Measurements from ENCODE around the gene HINT2.

Gene HINT2

DNA sequence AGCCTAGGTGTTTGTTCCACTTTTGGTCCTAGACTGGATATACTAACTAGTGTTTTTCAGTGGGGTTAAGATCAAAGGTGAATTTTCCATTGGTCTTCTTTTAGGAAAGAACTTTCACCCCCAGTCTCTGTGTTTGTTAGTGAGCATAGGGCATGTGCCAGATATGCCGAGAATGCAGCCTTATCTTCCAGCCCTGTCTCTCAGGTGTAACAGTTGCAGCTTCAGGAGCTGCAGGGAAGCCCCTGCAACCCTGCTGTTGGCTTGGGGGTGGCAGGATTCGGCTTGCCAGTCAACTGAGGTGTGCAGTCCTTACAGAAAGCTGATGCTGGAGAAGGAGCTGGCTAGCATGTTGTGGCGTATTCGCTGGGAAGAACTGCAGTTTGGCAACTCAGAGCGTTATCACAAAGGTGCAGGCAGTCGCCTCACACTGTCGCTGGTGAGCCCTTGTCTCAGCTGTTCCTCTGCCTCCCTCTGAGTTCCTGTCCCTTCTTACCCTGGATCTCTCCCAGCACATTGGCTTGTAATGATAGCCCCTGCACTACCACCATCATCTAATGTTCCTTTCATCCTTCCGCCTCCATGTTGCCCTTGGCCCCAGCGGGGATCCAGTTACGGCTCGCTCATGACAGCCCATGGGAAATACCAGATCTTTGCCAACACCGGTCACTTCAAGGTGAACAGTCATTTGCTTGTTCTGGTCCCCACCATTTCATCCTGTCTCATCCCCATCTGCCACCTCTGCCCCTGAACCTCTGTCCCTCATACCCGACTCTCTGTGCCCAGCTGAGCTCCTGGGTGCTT is 13.3 kb downstream of the HINT2 start:
- DNase-seq (ENCODE audit: low read depth) = no peak
- no peak overlapping the region for H3K4me3 ChIP-seq (ENCODE audit: low read length)
- TF ChIP-seq, protein P1, sequence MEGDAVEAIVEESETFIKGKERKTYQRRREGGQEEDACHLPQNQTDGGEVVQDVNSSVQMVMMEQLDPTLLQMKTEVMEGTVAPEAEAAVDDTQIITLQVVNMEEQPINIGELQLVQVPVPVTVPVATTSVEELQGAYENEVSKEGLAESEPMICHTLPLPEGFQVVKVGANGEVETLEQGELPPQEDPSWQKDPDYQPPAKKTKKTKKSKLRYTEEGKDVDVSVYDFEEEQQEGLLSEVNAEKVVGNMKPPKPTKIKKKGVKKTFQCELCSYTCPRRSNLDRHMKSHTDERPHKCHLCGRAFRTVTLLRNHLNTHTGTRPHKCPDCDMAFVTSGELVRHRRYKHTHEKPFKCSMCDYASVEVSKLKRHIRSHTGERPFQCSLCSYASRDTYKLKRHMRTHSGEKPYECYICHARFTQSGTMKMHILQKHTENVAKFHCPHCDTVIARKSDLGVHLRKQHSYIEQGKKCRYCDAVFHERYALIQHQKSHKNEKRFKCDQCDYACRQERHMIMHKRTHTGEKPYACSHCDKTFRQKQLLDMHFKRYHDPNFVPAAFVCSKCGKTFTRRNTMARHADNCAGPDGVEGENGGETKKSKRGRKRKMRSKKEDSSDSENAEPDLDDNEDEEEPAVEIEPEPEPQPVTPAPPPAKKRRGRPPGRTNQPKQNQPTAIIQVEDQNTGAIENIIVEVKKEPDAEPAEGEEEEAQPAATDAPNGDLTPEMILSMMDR (IDR thresholded peaks at IDR 0.05; ENCODE audit: insufficient read depth, low read depth, low read length, missing control alignments) = no peak

DNA sequence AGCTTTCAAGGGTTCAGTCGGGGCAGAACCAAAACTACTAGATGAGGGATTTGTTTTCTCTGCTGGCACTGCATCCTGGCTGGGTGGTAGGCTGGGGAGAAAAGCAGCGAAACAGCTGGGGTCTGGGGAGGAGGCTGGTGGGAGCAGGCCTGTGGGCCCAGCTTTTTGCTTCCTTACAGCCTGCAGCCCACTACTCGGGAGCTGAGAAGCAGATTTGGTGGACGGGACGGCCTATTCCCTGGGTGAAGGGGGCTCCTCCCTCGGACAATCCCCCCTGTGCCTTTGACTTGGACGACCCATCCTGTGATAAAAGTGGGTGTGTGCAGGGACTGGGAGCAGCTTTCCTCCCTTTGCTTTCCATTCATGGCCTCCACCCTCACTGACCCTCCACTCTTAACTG is 14.3 kb downstream of the HINT2 start:
- TF ChIP-seq, protein P1 (IDR thresholded peaks at IDR 0.05; ENCODE audit: insufficient read depth, low read depth, low read length, missing control alignments) = no peak
- no peak overlapping the region for H3K4me3 ChIP-seq (ENCODE audit: low read length)

DNA sequence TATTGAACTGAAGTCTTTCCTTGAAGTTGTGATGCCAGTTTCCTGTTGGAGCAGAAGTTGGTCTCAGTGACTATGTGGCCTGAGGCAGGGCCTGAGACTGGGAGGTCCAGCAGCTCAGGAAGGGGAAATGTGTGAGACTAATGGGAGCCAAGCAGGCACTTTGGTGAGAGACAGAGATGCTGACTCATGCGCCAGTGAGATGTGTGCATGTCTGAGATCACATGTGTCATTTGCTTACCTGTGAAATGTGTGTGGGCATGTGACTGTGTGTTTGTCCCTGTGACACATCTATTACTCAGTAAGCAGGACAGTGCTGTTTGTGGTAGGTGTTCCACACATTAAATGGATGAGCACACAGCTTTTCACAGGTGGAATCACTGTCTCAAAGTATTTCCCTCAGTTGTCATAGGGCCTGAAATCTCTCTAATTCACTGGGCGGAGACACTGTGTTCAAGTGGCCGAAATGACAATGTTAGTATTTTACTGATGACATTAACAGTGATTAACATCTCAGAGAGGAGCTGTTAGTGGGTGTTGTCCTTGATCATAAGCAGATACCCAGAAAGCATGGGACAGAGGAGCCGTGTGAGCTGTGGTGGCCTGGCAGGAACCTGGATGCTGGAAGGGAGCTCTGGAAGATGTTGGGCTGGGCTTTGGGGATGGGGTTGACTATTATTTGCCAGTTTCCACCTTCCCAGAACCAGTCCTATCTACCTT is 16.0 kb downstream of the HINT2 start:
- TF ChIP-seq, protein P1 (IDR thresholded peaks at IDR 0.05; ENCODE audit: insufficient read depth, low read depth, low read length, missing control alignments) = no peak

More for the DNA sequence above, 14.3 kb downstream of the HINT2 start:
- no peak for DNase-seq (ENCODE audit: low read depth)

DNA sequence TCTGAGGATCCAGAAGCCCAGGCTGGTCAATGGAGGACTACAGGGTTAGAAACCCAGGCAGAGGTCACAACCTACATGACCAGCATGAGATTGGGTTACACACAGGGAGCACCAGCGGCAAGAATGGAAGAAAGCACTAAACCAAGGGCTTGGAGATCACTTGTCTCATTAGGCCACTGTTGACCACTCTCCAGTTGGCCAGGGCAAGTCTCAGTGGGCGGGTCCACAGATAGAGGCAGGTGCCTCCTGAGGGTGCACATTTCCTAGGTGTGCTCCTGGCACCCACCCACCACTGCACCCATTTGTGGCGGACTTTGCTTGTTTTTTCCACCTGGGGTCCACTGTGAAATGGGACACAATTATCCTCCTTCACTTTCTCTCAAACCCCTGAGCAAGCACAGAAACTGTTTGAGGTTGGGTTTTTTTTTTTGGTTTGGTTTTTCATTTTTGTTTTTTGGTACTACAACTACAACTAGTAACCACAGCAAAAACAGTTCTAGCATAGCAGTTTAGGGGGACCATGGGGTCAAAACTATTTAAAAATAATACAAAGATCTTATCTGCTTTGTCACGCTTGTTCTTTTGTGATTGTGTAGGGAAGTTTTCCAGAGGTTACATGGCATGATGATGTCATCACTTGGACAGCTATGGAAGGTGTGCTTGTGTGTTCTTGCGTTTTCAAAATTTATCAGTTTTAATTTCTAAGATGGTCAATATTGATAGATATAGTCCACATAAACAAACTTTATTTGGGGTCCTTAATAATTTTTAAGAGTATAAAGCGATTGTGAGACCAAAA is 17.3 kb downstream of the HINT2 start:
- DNase-seq (ENCODE audit: low read depth) = no peak
- TF ChIP-seq, protein P1 (IDR thresholded peaks at IDR 0.05; ENCODE audit: insufficient read depth, low read depth, low read length, missing control alignments) = no peak

More for the DNA sequence above, 16.0 kb downstream of the HINT2 start:
- DNase-seq (ENCODE audit: low read depth) = peak; percentile 99
- no peak overlapping the region for H3K4me3 ChIP-seq (ENCODE audit: low read length)

DNA sequence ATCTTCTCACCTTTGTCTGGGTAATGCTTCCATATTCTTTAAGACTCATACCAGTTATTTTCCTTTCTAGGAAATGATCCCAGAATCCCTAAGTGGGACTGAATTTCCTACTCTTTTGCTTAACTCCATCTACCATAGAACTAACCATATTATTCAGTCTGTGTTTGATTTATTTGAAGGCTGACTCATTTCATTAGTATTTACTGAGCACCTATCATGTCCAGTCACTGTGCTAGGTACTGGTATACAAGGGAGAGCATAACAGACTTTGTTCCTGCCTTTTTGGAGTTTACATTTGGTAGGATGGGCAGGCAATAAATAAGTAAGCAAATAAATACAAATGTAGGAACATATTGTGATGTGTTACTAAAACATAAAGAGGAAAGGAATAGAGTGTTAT is 19.1 kb downstream of the HINT2 start:
- no peak overlapping the region for H3K4me3 ChIP-seq (ENCODE audit: low read length)
- TF ChIP-seq, protein P1 (IDR thresholded peaks at IDR 0.05; ENCODE audit: insufficient read depth, low read depth, low read length, missing control alignments) = no peak
- DNase-seq (ENCODE audit: low read depth) = peak; percentile 59

More for the DNA sequence above, 17.3 kb downstream of the HINT2 start:
- no peak overlapping the region for H3K4me3 ChIP-seq (ENCODE audit: low read length)

DNA sequence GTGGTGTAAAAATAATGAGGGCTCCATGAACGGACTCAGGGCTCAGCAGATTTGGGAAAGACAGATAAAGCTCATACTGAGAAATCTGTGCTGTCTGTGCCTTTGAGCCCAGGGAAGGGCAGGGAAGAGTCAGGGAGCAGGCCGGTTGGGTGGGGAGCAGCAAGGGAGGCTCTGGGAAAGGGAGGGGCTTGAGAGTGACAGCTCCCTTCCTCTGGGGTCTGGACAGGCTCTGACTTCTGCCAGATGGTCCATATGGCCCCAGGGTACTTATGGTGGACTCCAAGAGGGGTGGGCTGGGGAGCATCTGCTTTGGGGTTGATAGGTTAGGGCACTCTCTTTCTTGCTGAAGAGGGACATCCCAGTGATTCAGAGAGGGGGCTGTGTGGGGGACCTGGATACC is 21.4 kb downstream of the HINT2 start:
- no peak overlapping the region for H3K4me3 ChIP-seq (ENCODE audit: low read length)
- TF ChIP-seq, protein P1 (IDR thresholded peaks at IDR 0.05; ENCODE audit: insufficient read depth, low read depth, low read length, missing control alignments) = no peak
- DNase-seq (ENCODE audit: low read depth) = no peak

Measured in epithelial cell of esophagus (primary cell).